ENCODE results near the gene CBR3. TPM values are rescaled to one million over a fixed set of nuclear protein-coding genes. Genes with fewer than 3 reads are reported as not detected.
A peak's percentile ranks its signal among the peaks of the same experiment; 100 is the strongest.

Gene CBR3
- total RNA-seq, 8 experiments from 2014 or later: 0.16 to 16.7 (median 10.7) TPM; not detected in 3

- Histone ChIP-seq H3K4me3 (no peak overlapping the region), H3K27ac (no peak overlapping the region), H3K4me1 (replicated peaks in 1 of 2) (peaks cover 0 to 3% of the 10 kb centered on the region in 2 donors)
- WGBS, 10 experiments: 68 to 100% (median 95%) methylated on average over 1 to 3 of the region's 3 CpGs; no CpG with 5 or more reads in 1 of the 10 experiments
- no peak for ATAC-seq (replicated peaks in 6 of 8)
- in situ Hi-C loops (cut with MboI; ENCODE audit: low pct_unique_long_range_greater_than_20kb in 2 of 9, low sequenced_read_pairs in 9 of 9, unreplicated experiment in 9 of 9): loop anchor here in 2 of 9 experiments (25.0 kb wide), 1 partner anchor 192 kb away; no protein-coding TSS in a partner anchor
Measured at GRCh38 chr21:36145259-36145658, 10.4 kb downstream of the CBR3 start.

GRCh38 chr21:36147911-36148310 lies 13.0 kb downstream of the CBR3 start:
- in situ Hi-C loops (cut with MboI; ENCODE audit: low pct_unique_long_range_greater_than_20kb in 2 of 9, low sequenced_read_pairs in 9 of 9, unreplicated experiment in 9 of 9): loop anchor here in 2 of 9 experiments (25.0 kb wide), 1 partner anchor 189 kb away; no protein-coding TSS in a partner anchor
- H3K27ac ChIP-seq: no peak overlapping the region
- no peaks in the 10 kb centered on the region for H3K4me1 ChIP-seq (replicated peaks in 1 of 2)
- H3K4me3 ChIP-seq: no peak overlapping the region
- peak in 3 of 8 experiments; percentile 89 to 90 (median 90) for ATAC-seq (replicated peaks in 6 of 8)
- 68 to 100% (median 82%) methylated on average over 2 to 5 of the region's 5 CpGs; no CpG with 5 or more reads in 4 of the 10 experiments for WGBS, 10 experiments

- WGBS, 10 experiments: 49 to 100% (median 90%) methylated on average over 1 to 3 of the region's 3 CpGs; no CpG with 5 or more reads in 3 of the 10 experiments
- H3K27ac ChIP-seq: no peak overlapping the region
Measured at GRCh38 chr21:36148886-36149285, 14.0 kb downstream of the CBR3 start.

GRCh38 chr21:36149788-36150711 lies 15.2 kb downstream of the CBR3 start:
- H3K4me3 ChIP-seq: no peak overlapping the region
- no peaks in the 10 kb centered on the region for H3K4me1 ChIP-seq (replicated peaks in 1 of 2)
- no peak for ATAC-seq (replicated peaks in 6 of 8)
- 40 to 100% (median 60%) methylated on average over 1 to 7 of the region's 7 CpGs; no CpG with 5 or more reads in 1 of the 10 experiments for WGBS, 10 experiments
- no peak overlapping the region for H3K27ac ChIP-seq
- in situ Hi-C loops (cut with MboI; ENCODE audit: low pct_unique_long_range_greater_than_20kb in 2 of 9, low sequenced_read_pairs in 9 of 9, unreplicated experiment in 9 of 9): loop anchor here in 3 of 9 experiments (25.0 kb wide), 1 partner anchor 187 kb away; no protein-coding TSS in a partner anchor

More at GRCh38 chr21:36148886-36149285, 14.0 kb downstream of the CBR3 start:
- Histone ChIP-seq H3K4me1 (replicated peaks in 1 of 2) (no peaks in the 10 kb centered on the region), H3K4me3 (no peak overlapping the region)
- in situ Hi-C loops (cut with MboI; ENCODE audit: low pct_unique_long_range_greater_than_20kb in 2 of 9, low sequenced_read_pairs in 9 of 9, unreplicated experiment in 9 of 9): loop anchor here in 2 of 9 experiments (25.0 kb wide), 1 partner anchor 188 kb away; no protein-coding TSS in a partner anchor
- no peak for ATAC-seq (replicated peaks in 6 of 8)

GRCh38 chr21:36155603-36156338 lies 20.9 kb downstream of the CBR3 start:
- WGBS, 10 experiments: 0 to 21% (median 12%) methylated on average over 2 to 19 of the region's 53 CpGs; no CpG with 5 or more reads in 4 of the 10 experiments
- Histone ChIP-seq H3K27ac (no peak overlapping the region), H3K4me1 (replicated peaks in 1 of 2) (peaks cover 0 to 6% of the 10 kb centered on the region in 2 donors), H3K4me3 (peak overlapping the region; percentile 44 to 82 (median 76))
- ATAC-seq (replicated peaks in 6 of 8): no peak
- in situ Hi-C loops (cut with MboI; ENCODE audit: low pct_unique_long_range_greater_than_20kb in 2 of 9, low sequenced_read_pairs in 9 of 9, unreplicated experiment in 9 of 9): loop anchor here in 1 of 9 experiments (25.0 kb wide), 1 partner anchor 182 kb away; no protein-coding TSS in a partner anchor

- 0% methylated on average over 1 of the region's 43 CpGs; no CpG with 5 or more reads in 9 of the 10 experiments for WGBS, 10 experiments
- in situ Hi-C loops (cut with MboI; ENCODE audit: low pct_unique_long_range_greater_than_20kb in 2 of 9, low sequenced_read_pairs in 9 of 9, unreplicated experiment in 9 of 9): loop anchor here in 1 of 9 experiments (25.0 kb wide), 1 partner anchor 181 kb away; no protein-coding TSS in a partner anchor
- Histone ChIP-seq H3K27ac (peak overlapping the region in 1 of 2 donors; percentile 65), H3K4me3 (peak overlapping the region; percentile 74 to 82 (median 79)), H3K4me1 (replicated peaks in 1 of 2) (peaks cover 0 to 6% of the 10 kb centered on the region in 2 donors)
- peak; percentile 82 to 89 (median 86) for ATAC-seq (replicated peaks in 6 of 8)
Measured at GRCh38 chr21:36156339-36156814, 21.5 kb downstream of the CBR3 start.

GRCh38 chr21:36156815-36157670 lies 22.2 kb downstream of the CBR3 start, which contains the start of gene DOP1B:
TSS of gene DOP1B (plus strand) at chr21:36156824. CDS start at chr21:36164734, 7,910 bp downstream.
- in situ Hi-C loops (cut with MboI; ENCODE audit: low pct_unique_long_range_greater_than_20kb in 2 of 9, low sequenced_read_pairs in 9 of 9, unreplicated experiment in 9 of 9): loop anchor here in 1 of 9 experiments (25.0 kb wide), 1 partner anchor 180 kb away; no protein-coding TSS in a partner anchor
- Histone ChIP-seq H3K4me1 (replicated peaks in 1 of 2) (peaks cover 0 to 6% of the 10 kb centered on the region in 2 donors), H3K27ac (peak within 1 kb of the TSS; percentile 52 to 65), H3K4me3 (peak within 1 kb of the TSS; percentile 74 to 82 (median 79))
- peak in 5 of 8 experiments; percentile 0 to 37 (median 5) for ATAC-seq (replicated peaks in 6 of 8)
- 0 to 9% (median 1%) methylated on average over 4 to 16 of the region's 83 CpGs; no CpG with 5 or more reads in 5 of the 10 experiments for WGBS, 10 experiments

- in situ Hi-C loops (cut with MboI; ENCODE audit: low pct_unique_long_range_greater_than_20kb in 2 of 9, low sequenced_read_pairs in 9 of 9, unreplicated experiment in 9 of 9): loop anchor here in 1 of 9 experiments (25.0 kb wide), 1 partner anchor 178 kb away; no protein-coding TSS in a partner anchor
- ATAC-seq (replicated peaks in 6 of 8): no peak
- 0 to 100% (median 87%) methylated on average over 1 to 9 of the region's 13 CpGs; no CpG with 5 or more reads in 2 of the 10 experiments for whole genome bisulfite sequencing, 10 experiments
- H3K4me3 ChIP-seq: no peak overlapping the region
- H3K4me1 ChIP-seq (replicated peaks in 1 of 2): peaks cover 11 to 15% of the 10 kb centered on the region in 2 donors
- H3K27ac ChIP-seq: no peak overlapping the region
Measured at GRCh38 chr21:36159356-36159921, 24.6 kb downstream of the CBR3 start.

GRCh38 chr21:36160850-36161178 lies 25.9 kb downstream of the CBR3 start:
- Histone ChIP-seq H3K4me3 (no peak overlapping the region), H3K27ac (no peak overlapping the region), H3K4me1 (replicated peaks in 1 of 2) (peaks cover 13 to 17% of the 10 kb centered on the region in 2 donors)
- in situ Hi-C loops (cut with MboI; ENCODE audit: low pct_unique_long_range_greater_than_20kb in 2 of 9, low sequenced_read_pairs in 9 of 9, unreplicated experiment in 9 of 9): loop anchor here in 1 of 9 experiments (25.0 kb wide), 1 partner anchor 176 kb away; no protein-coding TSS in a partner anchor
- no peak for ATAC-seq (replicated peaks in 6 of 8)
- WGBS, 10 experiments: 87 to 100% (median 100%) methylated on average over 1 to 2 of the region's 2 CpGs; no CpG with 5 or more reads in 2 of the 10 experiments

- peaks cover 13 to 15% of the 10 kb centered on the region in 2 donors for H3K4me1 ChIP-seq (replicated peaks in 1 of 2)
- H3K4me3 ChIP-seq: no peak overlapping the region
- no peak for ATAC-seq (replicated peaks in 6 of 8)
- 84 to 100% (median 97%) methylated on average over 1 to 4 of the region's 5 CpGs; no CpG with 5 or more reads in 4 of the 10 experiments for WGBS, 10 experiments
- in situ Hi-C loops (cut with MboI; ENCODE audit: low pct_unique_long_range_greater_than_20kb in 2 of 9, low sequenced_read_pairs in 9 of 9, unreplicated experiment in 9 of 9): loop anchor here in 1 of 9 experiments (25.0 kb wide), 1 partner anchor 175 kb away; no protein-coding TSS in a partner anchor
- H3K27ac ChIP-seq: no peak overlapping the region
Measured at GRCh38 chr21:36162631-36163030, 27.8 kb downstream of the CBR3 start.

Measured in motor neuron (in vitro differentiated cells).